HepG2 (cell line): Measurements from ENCODE around the gene ARFGAP1. TPM values are rescaled to one million over a fixed set of nuclear protein-coding genes. Genes with fewer than 3 reads are reported as not detected.

Experiments
- ATAC-seq: fragments of 200-7000 bp; cut with Tn5 transposase; 3 replicates; pipeline ENCODE4 v1.9.1; 2020; ENCODE audit warnings: mild to moderate bottlenecking, moderate library complexity
- BruUV-seq: library from RNA; stranded (reverse); fragments of 400-500 nt; replicated peaks from 2 replicates; lab custom pipeline; 2021; lab: Mats Ljungman, UMichigan
- CTCF ChIA-PET: fragments of 300-600 bp; formaldehyde crosslinking; extraction: SDS; loops from one replicate; lab custom pipeline; 2021; ENCODE audit warnings: low total read pairs, inconsistent platforms, low intra/inter-chr PET ratio; lab: Yijun Ruan, JAX
- POLR2A ChIA-PET: fragments of 350-600 bp; sonication (Branson Sonifier 250); formaldehyde crosslinking; loops from one replicate; lab custom pipeline; 2020; ENCODE audit warnings: antibody characterized with exemption, inconsistent platforms; lab: Yijun Ruan, JAX
- DNase-seq: peaks from one replicate; pipeline ENCODE4 v3.0.0-alpha.2; 2015; ENCODE audit warnings: low spot score
- FAIRE-seq: peaks from 3 replicates; lab custom pipeline; 2011; peaks lifted over from hg19 to GRCh38; lab: Jason Lieb, UNC
- H2AFZ ChIP-seq: one replicate; pipeline ENCODE4 v1.6.1; 2011; ENCODE audit warnings: low read length, inconsistent platforms
- H3K27ac ChIP-seq: fragments of 300-600 bp; 3 replicates; pipeline ENCODE4 v1.8.0; 2011; ENCODE audit warnings: mixed run types, mild to moderate bottlenecking, mixed read lengths, low read length, inconsistent platforms; ENCODE audit not compliant: insufficient read depth; ENCODE audit errors: extremely low read length
- H3K27me3 ChIP-seq, 2 experiments: fragments of 200-600 bp in 1 of 2; 2 replicates in 1 of 2; 3 replicates in 1 of 2; pipeline versions ENCODE4 v1.6.0 to v1.8.0; 2011; ENCODE audit warnings: low read length in 2 of 2, mild to moderate bottlenecking in 2 of 2, moderate library complexity in 2 of 2, inconsistent platforms in 1 of 2; ENCODE audit not compliant: insufficient read depth in 2 of 2, control insufficient read depth in 1 of 2
- H3K36me3 ChIP-seq, 2 experiments: fragments of 200-600 bp in 1 of 2; replicated peaks in 1 of 2; 2 replicates in 1 of 2; 3 replicates in 1 of 2; pipeline versions ENCODE4 v1.5.1 to v1.8.0; 2011; ENCODE audit warnings: low read length in 2 of 2, inconsistent platforms in 1 of 2; ENCODE audit not compliant: insufficient read depth in 2 of 2, control insufficient read depth in 1 of 2
- H3K4me1 ChIP-seq: 2 replicates; pipeline ENCODE4 v1.5.1; 2012; ENCODE audit warnings: low read length, inconsistent platforms; ENCODE audit not compliant: insufficient read depth
- H3K4me2 ChIP-seq: 2 replicates; pipeline ENCODE4 v1.6.0; 2011; ENCODE audit warnings: low read depth, low read length, inconsistent platforms
- H3K4me3 ChIP-seq, 3 experiments: fragments of 200-600 bp in 1 of 3; sonication (generic), shearing (Covaris generic) in 1 of 3; replicated peaks in 1 of 3; 2 replicates each; pipeline ENCODE4 v1.5.1; 2011 to 2016; ENCODE audit warnings: low read length in 3 of 3, inconsistent platforms in 2 of 3, low read depth in 2 of 3, mild to moderate bottlenecking in 2 of 3, control low read depth in 1 of 3, mixed read lengths in 1 of 3; ENCODE audit not compliant: insufficient read depth in 1 of 3
- H3K79me2 ChIP-seq: one replicate; pipeline ENCODE4 v1.6.1; 2011; ENCODE audit warnings: low read length, inconsistent platforms; ENCODE audit not compliant: insufficient read depth
- H3K9ac ChIP-seq: 2 replicates; pipeline ENCODE4 v1.6.0; 2011; ENCODE audit warnings: mild to moderate bottlenecking, low read depth, low read length, inconsistent platforms; ENCODE audit not compliant: insufficient read depth
- H3K9me3 ChIP-seq: 2 replicates; pipeline ENCODE4 v1.5.1; 2012; ENCODE audit warnings: mild to moderate bottlenecking, low read length
- H4K20me1 ChIP-seq: 2 replicates; pipeline ENCODE4 v1.6.0; 2011; ENCODE audit warnings: inconsistent platforms, mild to moderate bottlenecking, low read length, moderate library complexity; ENCODE audit not compliant: insufficient read depth
- BATF2 ChIP-seq: sonication (generic); formaldehyde crosslinking; IDR thresholded peaks from 2 replicates; pipeline ENCODE4 v1.8.0; 2022; ENCODE audit warnings: mild to moderate bottlenecking, missing genetic modification reagents, moderate library complexity
- CTCF ChIP-seq: sonication (generic); formaldehyde crosslinking; IDR thresholded peaks from 2 replicates; pipeline ENCODE4 v1.5.0; 2020; ENCODE audit warnings: mild to moderate bottlenecking, missing genetic modification reagents, moderate library complexity
- GPBP1L1 ChIP-seq: sonication (generic); formaldehyde crosslinking; IDR thresholded peaks from 2 replicates; pipeline ENCODE4 v1.5.0; 2020; ENCODE audit warnings: mild to moderate bottlenecking, missing genetic modification reagents
- KAT8 ChIP-seq: IDR thresholded peaks from 2 replicates; pipeline ENCODE4 v1.6.1; 2016; ENCODE audit warnings: missing genetic modification reagents, missing compliant biosample characterization
- MXD1 ChIP-seq: sonication (generic); formaldehyde crosslinking; IDR thresholded peaks from 2 replicates; pipeline ENCODE4 v1.4.0; 2020; ENCODE audit warnings: mild to moderate bottlenecking, missing genetic modification reagents
- PRPF4 ChIP-seq: fragments of 200-400 bp; formaldehyde crosslinking; IDR thresholded peaks from 2 replicates; pipeline ENCODE4 v1.6.1; 2016; ENCODE audit warnings: low read length, low read depth; ENCODE audit not compliant: poor library complexity, severe bottlenecking
- SRY ChIP-seq: sonication (generic); formaldehyde crosslinking; IDR thresholded peaks from 2 replicates; pipeline ENCODE4 v1.8.0; 2022; ENCODE audit warnings: mild to moderate bottlenecking, missing genetic modification reagents
- TARDBP ChIP-seq: sonication (generic); formaldehyde crosslinking; IDR thresholded peaks from 2 replicates; pipeline ENCODE4 v1.8.0; 2022; ENCODE audit warnings: mild to moderate bottlenecking, missing genetic modification reagents
- USF2 ChIP-seq, 2 experiments: sonication (generic) in 1 of 2; formaldehyde crosslinking in 1 of 2; IDR thresholded peaks; 2 replicates each; pipeline versions ENCODE4 v1.5.1 to v1.6.1; 2011 to 2020; ENCODE audit warnings: borderline replicate concordance in 1 of 2, low read depth in 1 of 2, low read length in 1 of 2, mild to moderate bottlenecking in 1 of 2, missing genetic modification reagents in 1 of 2, moderate library complexity in 1 of 2
- ZBTB26 ChIP-seq: IDR thresholded peaks from 2 replicates; pipeline ENCODE4 v1.6.1; 2016; ENCODE audit warnings: missing compliant biosample characterization, missing genetic modification reagents, borderline replicate concordance
- ZBTB38 ChIP-seq: sonication (generic); formaldehyde crosslinking; IDR thresholded peaks from 2 replicates; pipeline ENCODE4 v1.5.1; 2020; ENCODE audit warnings: mild to moderate bottlenecking, missing genetic modification reagents
- ZNF780A ChIP-seq: sonication (generic); formaldehyde crosslinking; IDR thresholded peaks from 2 replicates; pipeline ENCODE4 v1.8.0; 2022; ENCODE audit warnings: mild to moderate bottlenecking, missing genetic modification reagents, moderate library complexity
- WGBS: methylation state at CpG from one replicate; pipeline ENCODE4 v1.1.6; 2017; ENCODE audit warnings: low lambda C conversion rate; 5-methylcytosine and 5-hydroxymethylcytosine counted together
- in situ Hi-C: cut with HindIII; loops from 2 replicates; pipeline ENCODE4 v1.10.0; 2017; ENCODE audit warnings: low pct_unique_long_range_greater_than_20kb; ENCODE audit not compliant: extremely low pct_ligation_motif_present
- intact Hi-C: fragments of 100-400 bp; cut with micrococcal nuclease; formaldehyde crosslinking; loops from one replicate; pipeline ENCODE4 v1.10.0; 2022; ENCODE audit not compliant: unreplicated experiment
- polyA plus RNA-seq, 8 experiments: library from polyadenylated mRNA; depleted of rRNA in 3 of 8; stranded (reverse) in 7 of 8; unstranded in 1 of 8; fragments of >200 nt; fragmentation: Illumina TruSeq in 4 of 8; extraction: Trizol in 4 of 8; gene quantifications; 2 replicates each; pipeline versions ENCODE4 v1.2.1 to v1.2.3, GENCODE V29; 2011 to 2016; ENCODE audit warnings: low read depth in 4 of 8, missing spikeins in 1 of 8, mixed read lengths in 1 of 8; ENCODE audit not compliant: insufficient read depth in 1 of 8
- total RNA-seq, 5 experiments: library from RNA; depleted of rRNA; stranded (reverse); fragments of >200 nt; fragmentation: Illumina TruSeq; extraction: Trizol; gene quantifications; 2 replicates each; pipeline ENCODE4 v1.2.3, GENCODE V29; 2016; ENCODE audit warnings: low read depth in 1 of 5

The ARFGAP1 gene
- total and polyA plus RNA-seq, 2 of the 13 experiments (the other 11 are each of a cell fraction or from before 2014, with no cell fraction given): 132 TPM

- TF ChIP-seq BATF2 (CRISPR knock-in tag): no peak
- TF ChIP-seq MXD1 (CRISPR knock-in tag): peak; percentile 37; the same call in 1 of the 2 replicates
- TF ChIP-seq, all 625 proteins: peak for 4
Measured at GRCh38 chr20:63244468-63244867, 28.1 kb upstream of the ARFGAP1 start (continued).

- Histone ChIP-seq H3K4me2 (no peak overlapping the region), H3K9me3 (no peaks in the 10 kb centered on the region), H3K27me3 (peaks cover 20 to 82% of the 10 kb centered on the region in 2 experiments), H2AFZ (no peak overlapping the region), H3K9ac (no peak overlapping the region), H4K20me1 (no peaks in the 10 kb centered on the region; the same call in 1 of the 2 replicates), H3K36me3 (no peaks in the 10 kb centered on the region), H3K79me2 (no peaks in the 10 kb centered on the region), H3K4me1 (peaks cover 2% of the 10 kb centered on the region), H3K27ac (no peak overlapping the region), H3K4me3 (no peak overlapping the region)
- peak; percentile 6; the same call in 2 of the 3 replicates for ATAC-seq
- in situ Hi-C loops (no loop called here), intact Hi-C loops (loop anchor here (10.0 kb wide), 1 partner anchor 192 kb away; no protein-coding TSS in a partner anchor)
- ChIA-PET POLR2A (interaction anchor here (0.9 kb wide), 1 partner anchor 26 kb away, joined by 3 read pairs; the partner anchor contains the start of gene ARFGAP1), CTCF (no interaction called here)
- BruUV-seq: no TSS peak
- WGBS: 55% methylated on average over 24 of the region's 50 CpGs
- FAIRE-seq: no peak
- no peak for DNase-seq
- TF ChIP-seq ZBTB38 (peak; percentile 39; the same call in 1 of the 2 replicates), CTCF (CRISPR knock-in tag) (0 out of 2 replicates have a peak, but pooled peaks have one; percentile 13), KAT8 (no peak), ZBTB26 (CRISPR knock-in tag) (no peak), PRPF4 (no peak), TARDBP (CRISPR knock-in tag) (no peak), GPBP1L1 (no peak), ZNF780A (CRISPR knock-in tag) (no peak), SRY (CRISPR knock-in tag) (no peak), USF2 (IDR thresholded peaks at IDR 0.05; ENCODE audit: low read depth, low read length) (0 out of 2 replicates have a peak, but pooled peaks have one; percentile 9), USF2 (CRISPR knock-in tag; IDR thresholded peaks at IDR 0.05; ENCODE audit: borderline replicate concordance) (no peak)
Measured at GRCh38 chr20:63246490-63247288, 25.9 kb upstream of the ARFGAP1 start.
